DMS 273 treated with DMSO at 0.1 percent for 48 hours (cell line): Measurements from ENCODE around the gene CPED1.
"Not testable (repeated sequence)": the region's sequence is repeated elsewhere in the genome, so short reads cannot be mapped to it uniquely, and the experiment has no call there.

Experiments used
- DNase-seq: peaks from one replicate; lab custom pipeline; 2025; lab: John Stamatoyannopoulos, UW

The CPED1 gene

DNA sequence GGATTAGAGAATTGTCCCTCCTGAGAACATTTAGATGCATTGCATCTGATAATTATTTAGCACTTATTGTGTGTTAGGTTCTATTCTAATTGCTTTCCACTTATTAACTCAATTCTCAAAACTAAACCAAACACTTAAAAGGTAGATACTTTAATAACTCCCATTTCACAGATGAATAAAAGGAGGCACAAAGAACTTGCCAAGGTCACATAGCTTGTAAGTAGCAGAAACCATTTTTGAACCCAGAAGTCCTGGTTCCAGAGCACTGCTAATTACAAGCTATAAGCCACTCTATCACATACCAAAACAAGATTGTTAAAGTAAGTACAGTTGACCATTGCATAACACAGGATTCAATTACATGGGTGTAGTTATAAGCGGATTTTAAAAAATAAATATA lies 164.9 kb downstream of the CPED1 start:
- DNase-seq, result no peak

GRCh38 chr7:121153995-121154394 lies 165.5 kb downstream of the CPED1 start:
- no peak for DNase-seq

DNA sequence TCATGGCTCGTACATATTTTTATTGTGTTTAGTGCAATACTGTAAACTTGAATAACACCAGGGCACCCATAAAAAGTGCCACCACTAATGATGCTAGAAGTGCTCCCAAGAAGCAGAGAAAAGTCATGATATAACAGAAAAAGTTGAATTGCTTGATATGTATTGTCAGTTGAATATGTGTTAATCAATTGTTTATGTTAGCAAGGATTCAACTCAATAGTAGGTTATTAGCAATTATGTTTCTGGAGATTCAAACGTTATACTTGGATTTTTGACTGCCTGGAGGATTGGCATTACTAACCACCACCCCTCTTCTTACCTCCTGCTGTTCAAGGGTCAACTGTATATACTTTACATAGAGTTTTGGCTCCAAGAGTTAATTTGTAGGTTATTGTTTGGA lies 168.3 kb downstream of the CPED1 start:
- no peak for DNase-seq

DNA sequence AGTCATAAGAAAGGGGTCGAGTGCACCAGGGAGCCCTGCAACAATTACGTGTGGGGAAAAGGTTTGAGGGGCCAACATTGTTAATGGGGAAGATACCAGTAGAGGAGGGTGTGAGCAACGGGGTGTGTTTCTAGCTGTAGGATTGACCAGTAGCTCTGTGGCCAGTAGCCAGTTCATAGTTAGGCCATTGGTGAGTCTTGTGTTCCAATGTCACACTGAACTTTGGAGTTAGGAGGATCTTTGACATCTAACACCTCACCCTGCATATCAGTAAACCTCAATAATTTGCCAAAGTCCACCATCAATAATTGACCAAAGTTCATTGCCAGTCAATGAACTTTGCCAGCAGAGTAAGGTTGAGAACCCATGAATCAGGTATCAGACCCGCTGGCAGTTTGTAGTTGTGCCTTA lies 168.8 kb downstream of the CPED1 start:
- DNase-seq, result no peak

GRCh38 chr7:121157885-121158590 lies 169.5 kb downstream of the CPED1 start:
- DNase-seq, result no peak

DNA sequence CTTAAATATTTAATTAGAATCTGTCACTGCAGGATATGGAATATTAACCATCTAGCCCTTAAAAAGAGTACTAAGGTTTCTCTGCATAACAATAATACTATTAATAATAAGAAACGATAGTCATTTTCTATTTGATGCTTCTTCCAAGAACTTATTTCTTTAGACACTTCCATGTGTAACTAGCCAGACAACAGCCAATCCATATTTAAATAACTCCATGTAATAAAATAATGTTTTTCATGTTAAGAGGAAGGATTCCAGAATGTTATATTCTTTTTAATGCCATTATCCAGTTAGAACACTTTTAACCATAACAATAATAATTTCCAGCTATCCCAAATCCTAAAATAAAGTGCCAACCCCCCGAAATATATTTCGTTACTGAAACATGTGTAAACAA lies 170.2 kb downstream of the CPED1 start:
- DNase-seq, result no peak

- DNase-seq, result no peak
Observed at GRCh38 chr7:121159553-121159952, 171.0 kb downstream of the CPED1 start.

GRCh38 chr7:121160150-121161008 lies 171.9 kb downstream of the CPED1 start:
- no peak for DNase-seq

DNA sequence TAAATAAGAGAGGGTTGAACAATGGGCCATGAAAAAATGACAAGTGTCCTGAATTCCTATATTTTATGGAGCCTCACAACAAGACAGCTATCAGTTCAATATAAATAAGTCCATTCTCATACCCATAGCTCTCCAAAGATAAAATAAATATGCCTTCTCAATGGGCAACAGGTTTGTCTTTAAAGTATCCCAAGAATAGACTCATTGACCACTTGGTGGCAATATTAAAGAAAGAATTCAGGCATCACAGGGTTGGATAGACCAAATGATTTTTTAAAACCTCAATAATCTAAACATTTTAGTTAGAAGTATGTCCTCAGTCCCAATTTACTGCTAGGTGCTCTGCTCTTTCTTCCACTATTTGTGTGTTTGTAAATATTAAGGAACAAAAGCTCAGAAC lies 175.2 kb downstream of the CPED1 start:
- no peak for DNase-seq

DNA sequence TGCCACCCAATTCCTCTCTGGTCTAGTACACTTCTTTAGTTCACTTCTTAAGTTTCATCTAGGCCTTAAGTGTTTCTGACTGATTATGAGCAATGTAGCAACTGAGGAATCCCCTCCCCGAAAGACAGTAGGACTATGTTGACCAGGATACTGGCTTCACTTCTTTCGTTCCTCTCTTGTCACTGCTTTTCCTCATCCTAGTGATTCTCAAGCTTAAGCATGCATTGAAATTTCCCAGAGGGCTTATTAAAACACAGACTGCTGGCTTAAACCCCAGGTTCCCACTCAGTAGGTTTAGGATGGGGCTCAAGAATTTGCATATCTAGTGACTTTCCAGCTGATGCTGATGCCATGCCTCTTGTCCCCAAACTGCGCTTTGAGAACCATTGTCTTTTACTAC lies 175.7 kb downstream of the CPED1 start:
- DNase-seq, result no peak

DNA sequence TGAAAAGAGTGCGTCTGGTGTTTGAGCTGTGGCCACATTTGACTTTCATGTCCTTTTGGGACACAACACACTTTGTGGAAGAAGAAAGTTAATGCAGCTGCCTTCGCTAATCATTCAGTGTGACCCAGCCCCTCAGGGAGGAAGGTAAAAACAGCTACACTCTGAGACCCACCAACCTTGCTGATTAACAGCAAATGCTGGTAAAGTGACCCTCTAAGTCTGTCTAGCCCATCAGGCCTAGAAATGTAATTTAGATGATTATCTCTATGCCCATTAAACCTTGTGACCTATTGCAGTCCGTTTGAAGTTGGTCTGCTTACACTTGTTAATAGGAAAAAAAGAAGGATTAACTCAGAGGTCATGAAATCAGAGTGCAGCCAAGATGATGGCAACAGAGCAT lies 178.4 kb downstream of the CPED1 start:
- DNase-seq, result no peak

- DNase-seq, result no peak
Observed at GRCh38 chr7:121167971-121168370, 179.5 kb downstream of the CPED1 start.

DNA sequence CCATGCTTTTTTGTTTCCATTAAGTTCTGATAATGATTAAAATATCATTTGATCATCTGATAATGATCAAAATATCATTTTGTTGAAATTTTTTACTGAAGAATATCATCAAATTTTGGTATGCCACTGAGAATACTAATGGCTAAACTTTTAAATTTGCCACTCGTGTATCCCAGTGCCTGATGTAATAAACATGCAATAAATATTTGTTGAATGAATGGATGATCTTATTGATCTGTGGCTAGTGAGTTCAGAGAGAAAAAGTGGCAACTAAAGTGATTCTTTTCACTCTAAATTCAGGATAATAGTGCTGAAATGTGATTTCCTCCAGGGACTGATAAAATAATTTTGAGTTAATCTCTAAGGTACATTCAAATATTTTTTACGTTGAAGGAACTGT lies 181.0 kb downstream of the CPED1 start:
- DNase-seq, result no peak

GRCh38 chr7:121172484-121172883 lies 184.0 kb downstream of the CPED1 start:
- DNase-seq, result no peak

DNA sequence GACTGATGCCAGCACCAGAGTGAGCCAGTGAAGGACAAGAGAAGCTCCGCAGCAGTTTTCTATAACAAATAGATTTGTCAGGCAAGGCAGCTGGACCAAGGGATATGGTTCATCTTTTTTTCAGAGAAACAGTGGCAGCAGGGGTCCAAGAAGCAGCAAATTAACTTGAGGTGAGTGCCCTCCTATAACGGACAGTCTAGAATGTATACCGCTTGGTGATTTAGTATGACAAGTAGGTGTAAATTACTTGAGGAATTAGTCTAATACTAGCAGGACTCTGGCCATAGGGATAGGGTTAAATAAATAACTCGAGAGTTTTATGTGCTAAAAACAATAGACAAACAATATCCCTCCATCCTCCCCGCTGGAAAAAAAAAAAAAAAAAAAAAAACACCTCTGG lies 187.3 kb downstream of the CPED1 start:
- no peak for DNase-seq

DNA sequence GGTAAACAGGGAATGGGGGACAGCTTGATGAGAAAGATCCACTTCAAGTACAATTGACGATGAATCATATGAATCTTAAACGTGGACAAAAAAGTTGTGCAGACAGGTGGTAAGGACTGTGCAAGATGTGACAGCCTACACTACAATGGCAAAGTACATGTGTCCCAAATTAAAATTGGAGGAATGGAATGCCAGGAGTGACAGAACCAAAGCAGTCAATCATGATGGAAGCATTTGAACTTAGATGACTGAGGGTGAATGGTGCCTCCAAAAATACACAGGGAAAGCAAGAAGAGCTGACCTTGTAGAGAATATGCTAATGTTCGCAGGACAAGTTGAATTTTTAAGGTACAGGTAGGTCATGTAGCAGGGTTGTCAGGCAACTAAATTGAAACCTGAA lies 189.9 kb downstream of the CPED1 start:
- no peak for DNase-seq

- no peak for DNase-seq
Observed at GRCh38 chr7:121178869-121179497, 190.5 kb downstream of the CPED1 start.

DNA sequence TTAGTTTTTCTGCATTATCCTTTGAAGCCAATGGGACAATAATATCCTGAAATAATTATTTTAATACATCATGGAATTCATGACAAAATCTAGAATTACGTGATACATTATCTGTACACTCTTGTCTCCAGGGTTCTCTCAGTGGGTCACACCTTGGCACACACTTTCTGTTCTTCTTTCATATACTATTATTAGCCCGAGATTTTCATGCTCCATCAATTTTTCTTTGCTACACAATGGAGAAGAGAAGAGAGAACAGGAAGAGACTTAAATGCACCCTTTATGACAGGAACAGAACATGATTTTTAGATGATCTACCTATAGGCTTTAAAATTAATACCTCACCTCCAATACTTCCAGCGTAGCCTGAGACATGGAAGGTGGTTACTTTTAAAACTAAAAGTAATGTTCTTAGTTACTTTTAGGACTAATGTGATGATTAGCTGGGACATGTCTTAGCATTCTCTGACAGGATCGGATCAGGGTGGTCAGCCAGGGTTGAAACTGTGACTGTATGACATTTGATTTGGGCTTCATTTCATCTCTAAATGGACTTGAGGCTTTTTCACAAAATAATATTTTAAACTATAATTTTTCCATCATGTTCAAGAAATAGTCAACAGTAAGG lies 192.0 kb downstream of the CPED1 start:
- DNase-seq, result no peak

GRCh38 chr7:121181357-121181756 lies 192.8 kb downstream of the CPED1 start:
- no peak for DNase-seq

- no peak for DNase-seq
Observed at GRCh38 chr7:121182281-121182680, 193.8 kb downstream of the CPED1 start.

- DNase-seq, result no peak
Observed at GRCh38 chr7:121182902-121183301, 194.4 kb downstream of the CPED1 start.

GRCh38 chr7:121183883-121184282 lies 195.4 kb downstream of the CPED1 start:
- DNase-seq, result not testable (repeated sequence)

GRCh38 chr7:121186746-121187145 lies 198.2 kb downstream of the CPED1 start:
- no peak for DNase-seq
